Mesodermal cell (in vitro differentiated cells): Measurements from ENCODE around the gene SULT1A3. TPM values are rescaled to one million over a fixed set of nuclear protein-coding genes. Genes with fewer than 3 reads are reported as not detected.
"Not testable (repeated sequence)": the region's sequence is repeated elsewhere in the genome, so short reads cannot be mapped to it uniquely, and the experiment has no call there.

ENCODE experiments used
- H3K27ac ChIP-seq: 2 replicates; pipeline ENCODE4 v1.7.0; 2013; ENCODE audit warnings: mild to moderate bottlenecking, low read depth, low read length, moderate library complexity; ENCODE audit not compliant: severe bottlenecking
- H3K36me3 ChIP-seq: 2 replicates; pipeline ENCODE4 v1.7.1; 2013; ENCODE audit warnings: mild to moderate bottlenecking, low read length, moderate library complexity; ENCODE audit not compliant: control insufficient read depth, insufficient read depth
- H3K4me1 ChIP-seq: one replicate; pipeline ENCODE4 v1.7.1; 2013; ENCODE audit warnings: mild to moderate bottlenecking, low read length; ENCODE audit not compliant: insufficient read depth, control insufficient read depth, poor library complexity, severe bottlenecking
- H3K4me3 ChIP-seq: 2 replicates; pipeline ENCODE4 v1.7.0; 2013; ENCODE audit warnings: low read length, control low read depth, mild to moderate bottlenecking; ENCODE audit not compliant: insufficient read depth, poor library complexity, severe bottlenecking; ENCODE audit errors: extremely low read depth
- H3K9me3 ChIP-seq: 2 replicates; pipeline ENCODE4 v1.7.1; 2013; ENCODE audit warnings: mild to moderate bottlenecking, low read length, moderate library complexity; ENCODE audit not compliant: control insufficient read depth
- WGBS, 2 experiments: methylation state at CpG; one replicate each; pipeline ENCODE4 v1.1.5; 2013; ENCODE audit warnings: missing lambda C conversion rate in 2 of 2; ENCODE audit not compliant: insufficient coverage in 2 of 2; 5-methylcytosine and 5-hydroxymethylcytosine counted together
- polyA plus RNA-seq, 2 experiments: library from polyadenylated mRNA; stranded (reverse); fragments of 50-300 nt; gene quantifications; one replicate each; pipeline ENCODE4 v1.2.3, GENCODE V29; 2013

The SULT1A3 gene
- 26.6 TPM for polyA plus RNA-seq (2013, experiment 1 of 2)
- 18.2 TPM for polyA plus RNA-seq (2013, experiment 2 of 2)

DNA sequence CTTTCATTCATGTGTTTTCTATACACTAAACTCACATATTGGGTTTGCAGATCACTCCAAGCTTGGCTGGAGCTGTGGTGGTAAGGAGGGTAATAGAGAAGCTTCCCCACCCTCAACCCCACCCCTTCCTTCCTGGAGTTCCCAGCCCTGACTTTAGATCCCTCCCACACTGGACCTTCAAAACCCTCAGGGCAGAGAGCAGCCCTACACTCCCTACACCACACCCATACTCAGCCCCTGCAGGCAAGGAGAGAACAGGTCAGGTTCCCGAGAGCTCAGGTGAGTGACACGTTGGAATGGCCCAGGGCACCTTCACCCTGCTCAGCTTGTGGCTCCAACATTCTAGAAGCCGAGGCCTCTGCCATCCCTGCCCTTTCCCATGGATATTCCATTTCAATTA is at the start of gene SULT1A3:
TSS of gene SULT1A3 (plus strand) at position 207 of the 400 bp plus-strand sequence. CDS start 1,474 bp downstream, outside the sequence.
- H3K36me3 ChIP-seq, H3K9me3 ChIP-seq, H3K27ac ChIP-seq, H3K4me1 ChIP-seq, H3K4me3 ChIP-seq: not testable (repeated sequence)
- WGBS, 2 experiments = no CpG with 5 or more reads among the region's 3 CpGs

DNA sequence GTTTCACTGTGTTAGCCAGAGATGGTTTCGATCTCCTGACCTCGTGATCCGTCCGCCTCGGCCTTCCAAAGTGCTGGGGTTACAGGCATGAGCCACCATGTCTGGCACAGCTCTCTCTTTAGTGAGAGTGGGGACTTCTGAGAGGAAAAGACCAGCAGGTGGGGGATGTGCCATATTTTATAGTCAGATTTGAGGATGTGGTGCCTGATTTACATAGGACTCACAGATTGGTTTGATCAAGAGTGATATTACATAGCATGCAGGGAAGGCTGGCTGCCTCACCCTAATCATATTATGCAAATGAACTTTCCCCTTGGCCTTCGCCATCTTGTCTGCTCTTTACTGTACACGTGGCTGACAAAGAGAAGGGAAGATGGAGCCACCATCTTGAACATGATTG is 48.0 kb upstream of the SULT1A3 start:
- Histone ChIP-seq H3K9me3 (peaks cover 13% of the 10 kb centered on the region), H3K27ac (no peak overlapping the region), H3K36me3 (no peaks in the 10 kb centered on the region), H3K4me3 (no peak overlapping the region), H3K4me1 (no peaks in the 10 kb centered on the region)
- WGBS, 2 experiments = 84 to 93% methylated on average over 5 to 7 of the region's 7 CpGs

DNA sequence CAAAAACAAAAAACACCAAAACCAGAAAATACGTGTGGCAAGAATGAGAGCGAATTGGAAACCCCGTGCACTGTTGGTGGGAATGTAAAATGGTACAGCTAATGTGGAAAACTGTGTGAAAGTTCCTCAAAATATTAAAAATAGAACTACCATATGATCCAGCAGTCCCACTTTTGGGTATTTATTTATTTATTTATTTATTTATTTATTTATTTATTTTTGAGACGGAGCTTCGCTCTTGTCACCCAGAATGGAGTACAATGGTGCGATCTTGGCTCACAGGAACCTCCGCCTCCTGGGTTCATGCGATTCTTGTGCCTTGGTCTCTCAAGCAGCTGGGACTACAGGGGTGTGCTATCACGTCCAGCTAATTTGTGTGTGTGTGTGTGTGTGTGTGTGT is 46.5 kb upstream of the SULT1A3 start:
- WGBS, 2 experiments = 96 to 100% methylated on average over 2 to 5 of the region's 9 CpGs
- Histone ChIP-seq H3K9me3 (peaks cover 13% of the 10 kb centered on the region), H3K27ac (no peak overlapping the region), H3K4me3 (no peak overlapping the region), H3K36me3 (no peaks in the 10 kb centered on the region), H3K4me1 (no peaks in the 10 kb centered on the region)

DNA sequence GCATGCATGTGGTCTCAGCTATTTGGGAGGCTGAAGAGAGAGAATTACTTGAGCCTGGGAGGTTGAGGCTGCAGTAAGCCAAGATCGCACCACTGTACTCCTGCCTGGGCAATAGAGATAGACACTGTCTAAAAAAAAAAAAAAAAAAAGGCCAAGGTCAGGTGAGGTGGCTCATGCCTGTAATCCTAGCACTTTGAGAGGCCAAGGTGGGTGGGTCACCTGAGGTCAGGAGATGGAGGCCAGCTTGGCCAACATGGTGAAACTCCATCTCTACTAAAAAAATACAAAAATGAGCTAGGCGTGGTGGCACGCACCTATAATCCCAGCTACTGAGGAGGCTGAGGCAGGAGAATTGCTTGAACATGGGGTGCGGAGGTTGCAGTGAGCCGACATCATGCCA is 43.9 kb upstream of the SULT1A3 start:
- WGBS, 2 experiments = 96 to 100% methylated on average over 2 to 4 of the region's 5 CpGs
- Histone ChIP-seq H3K27ac (no peak overlapping the region), H3K4me1 (no peaks in the 10 kb centered on the region), H3K4me3 (no peak overlapping the region), H3K36me3 (no peaks in the 10 kb centered on the region), H3K9me3 (peaks cover 3% of the 10 kb centered on the region)

DNA sequence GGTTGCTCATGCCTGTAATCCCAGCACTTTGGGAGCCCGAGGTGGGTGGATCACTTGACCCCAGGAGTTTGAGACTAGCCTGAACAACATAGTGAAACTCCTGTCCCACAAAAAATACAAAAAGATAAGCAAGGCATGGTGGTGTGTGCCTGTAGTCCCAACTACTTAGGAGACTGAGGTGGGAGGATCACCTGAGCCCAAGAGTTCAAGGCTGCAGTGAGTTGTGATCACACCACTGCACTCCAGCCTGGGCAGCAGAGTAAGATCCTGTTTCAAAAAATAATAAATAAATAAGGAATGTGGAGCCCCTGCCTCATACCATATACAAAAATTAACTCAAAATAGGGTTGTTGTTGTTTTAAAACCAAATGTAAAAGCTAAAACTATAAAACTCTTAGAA is 41.8 kb upstream of the SULT1A3 start:
- H3K9me3 ChIP-seq = no peaks in the 10 kb centered on the region
- H3K4me1 ChIP-seq = no peaks in the 10 kb centered on the region
- H3K27ac ChIP-seq = no peak overlapping the region
- no peaks in the 10 kb centered on the region for H3K36me3 ChIP-seq
- 60 to 90% methylated on average over 1 of the region's 1 CpG for WGBS, 2 experiments
- H3K4me3 ChIP-seq = no peak overlapping the region

DNA sequence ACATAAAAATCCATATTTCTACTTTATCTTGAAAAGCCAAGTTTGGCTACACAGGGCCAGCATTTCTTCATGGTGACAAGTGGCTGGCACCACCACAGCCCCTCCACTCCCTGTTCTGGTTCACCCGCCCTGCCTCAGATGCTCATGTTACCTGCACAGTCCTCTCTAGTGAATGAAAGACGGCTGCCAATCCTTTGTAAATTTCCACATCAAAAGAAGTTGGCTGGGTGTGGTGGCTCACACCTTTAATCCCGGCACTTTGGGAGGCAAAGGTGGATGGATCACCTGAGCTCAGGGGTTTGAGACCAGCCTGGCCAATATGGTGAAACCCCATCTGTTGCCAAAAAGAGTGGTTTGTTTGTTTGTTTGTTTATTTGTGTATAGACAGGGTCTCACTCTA is 35.5 kb upstream of the SULT1A3 start:
- Histone ChIP-seq H3K4me1 (no peaks in the 10 kb centered on the region), H3K4me3 (no peak overlapping the region), H3K9me3 (no peaks in the 10 kb centered on the region), H3K27ac (no peak overlapping the region), H3K36me3 (no peaks in the 10 kb centered on the region)
- WGBS, 2 experiments = 64 to 77% methylated on average over 2 of the region's 3 CpGs

DNA sequence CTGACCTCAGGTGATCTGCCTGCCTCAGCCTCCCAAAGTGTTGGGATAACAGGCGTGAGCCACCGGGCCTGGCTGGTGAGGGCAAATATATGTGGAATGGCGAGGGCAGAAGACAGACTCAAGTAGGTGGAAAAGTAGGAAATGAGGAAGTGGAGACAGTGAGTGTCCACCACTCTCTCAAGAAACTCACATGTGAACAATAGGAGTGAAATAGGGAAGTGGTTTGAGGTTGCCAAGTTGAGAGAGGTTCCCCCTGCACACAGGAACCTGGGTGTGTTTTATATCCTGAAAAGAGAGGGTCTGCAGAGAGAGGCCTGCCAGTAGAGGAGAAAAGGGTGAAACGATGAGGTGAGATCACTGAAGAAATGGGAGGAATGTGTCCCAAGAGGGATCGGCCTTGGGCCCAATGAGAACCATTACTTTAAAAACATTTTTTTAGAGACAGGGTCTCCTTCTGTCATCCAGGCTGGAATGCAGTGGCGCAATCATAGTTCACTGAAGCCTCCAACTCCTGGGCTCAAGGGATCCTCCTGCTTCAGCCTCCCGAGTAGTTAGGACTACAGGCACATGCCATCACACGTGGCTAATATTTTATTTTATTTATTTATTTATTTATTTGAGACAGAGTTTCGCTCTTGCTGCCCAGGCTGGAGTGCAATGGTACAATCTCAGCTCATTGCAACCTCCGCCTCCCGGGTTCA is 32.7 kb upstream of the SULT1A3 start:
- 73 to 95% methylated on average over 3 to 4 of the region's 11 CpGs for WGBS, 2 experiments
- Histone ChIP-seq H3K27ac (no peak overlapping the region), H3K9me3 (no peaks in the 10 kb centered on the region), H3K36me3 (no peaks in the 10 kb centered on the region), H3K4me1 (no peaks in the 10 kb centered on the region), H3K4me3 (no peak overlapping the region)

DNA sequence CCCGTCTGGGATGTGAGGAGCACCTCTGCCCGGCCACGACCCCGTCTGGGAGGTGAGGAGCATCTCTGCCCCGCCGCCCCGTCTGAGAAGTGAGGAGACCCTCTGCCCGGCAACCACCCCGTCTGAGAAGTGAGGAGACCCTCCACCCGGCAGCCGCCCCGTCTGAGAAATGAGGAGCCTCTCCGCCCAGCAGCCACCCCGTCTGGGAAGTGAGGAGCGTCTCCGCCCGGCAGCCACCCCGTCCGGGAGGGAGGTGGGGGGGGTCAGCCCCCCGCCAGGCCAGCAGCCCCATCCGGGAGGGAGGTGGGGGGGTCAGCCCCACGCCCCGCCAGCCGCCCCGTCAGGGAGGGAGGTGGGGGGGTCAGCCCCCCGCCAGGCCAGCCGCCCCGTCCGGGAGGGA is 30.3 kb upstream of the SULT1A3 start:
- not testable (repeated sequence) for H3K9me3 ChIP-seq, H3K4me1 ChIP-seq, H3K4me3 ChIP-seq, H3K27ac ChIP-seq, H3K36me3 ChIP-seq
- WGBS, 2 experiments = 80% methylated on average over 3 of the region's 29 CpGs; no CpG with 5 or more reads in 1 of the 2 experiments

DNA sequence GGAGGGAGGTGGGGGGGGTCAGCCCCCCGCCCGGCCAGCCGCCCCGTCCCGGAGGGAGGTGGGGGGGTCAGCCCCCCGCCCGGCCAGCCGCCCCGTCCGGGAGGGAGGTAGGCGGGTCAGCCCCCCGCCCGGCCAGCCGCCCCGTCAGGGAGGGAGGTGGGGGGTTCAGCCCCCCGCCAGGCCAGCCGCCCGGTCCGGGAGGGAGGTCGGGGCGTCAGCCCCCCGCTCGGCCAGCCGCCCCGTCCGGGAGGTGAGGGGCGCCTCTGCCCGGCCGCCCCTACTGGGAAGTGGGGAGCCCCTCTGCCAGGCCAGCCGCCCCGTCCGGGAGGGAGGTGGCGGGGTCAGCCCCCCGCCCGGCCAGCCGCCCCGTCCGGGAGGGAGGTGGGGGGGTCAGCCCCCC is 29.6 kb upstream of the SULT1A3 start:
- not testable (repeated sequence) for H3K27ac ChIP-seq, H3K4me3 ChIP-seq, H3K36me3 ChIP-seq, H3K9me3 ChIP-seq, H3K4me1 ChIP-seq
- 92% methylated on average over 5 of the region's 38 CpGs; no CpG with 5 or more reads in 1 of the 2 experiments for WGBS, 2 experiments

DNA sequence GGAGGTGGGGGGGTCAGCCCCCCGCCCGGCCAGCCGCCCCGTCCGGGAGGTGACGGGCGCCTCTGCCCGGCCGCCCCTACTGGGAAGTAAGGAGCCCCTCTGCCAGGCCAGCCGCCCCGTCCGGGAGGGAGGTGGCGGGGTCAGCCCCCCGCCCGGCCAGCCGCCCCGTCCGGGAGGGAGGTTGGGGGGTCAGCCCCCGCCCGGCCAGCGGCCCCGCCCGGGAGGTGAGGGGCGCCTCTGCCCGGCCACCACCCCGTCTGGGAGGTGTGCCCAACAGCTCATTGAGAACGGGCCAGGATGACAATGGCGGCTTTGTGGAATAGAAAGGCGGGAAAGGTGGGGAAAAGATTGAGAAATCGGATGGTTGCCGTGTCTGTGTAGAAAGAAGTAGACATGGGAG is 28.9 kb upstream of the SULT1A3 start:
- not testable (repeated sequence) for H3K4me1 ChIP-seq, H3K27ac ChIP-seq, H3K4me3 ChIP-seq, H3K9me3 ChIP-seq, H3K36me3 ChIP-seq
- 82% methylated on average over 2 of the region's 31 CpGs; no CpG with 5 or more reads in 1 of the 2 experiments for WGBS, 2 experiments

DNA sequence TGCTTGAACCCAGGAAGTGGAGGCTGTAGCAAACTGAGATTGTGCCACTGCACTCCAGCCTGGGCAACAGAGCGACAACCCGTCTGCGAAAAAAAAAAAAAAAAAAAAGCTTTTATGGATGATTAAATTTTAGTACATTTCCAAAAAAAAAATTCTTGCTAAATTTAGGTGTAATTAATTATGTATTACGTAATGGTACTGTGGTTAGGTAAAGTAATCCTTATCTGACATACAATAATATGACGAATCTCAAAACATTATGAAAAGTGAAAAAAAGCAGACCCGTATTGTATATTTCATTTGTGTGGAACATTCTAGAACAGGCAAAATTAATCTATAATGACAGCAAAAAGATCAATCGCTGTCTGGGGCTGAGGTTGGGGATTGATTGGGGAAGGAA is 26.0 kb upstream of the SULT1A3 start:
- Histone ChIP-seq H3K4me3 (no peak overlapping the region), H3K4me1 (no peaks in the 10 kb centered on the region), H3K27ac (no peak overlapping the region), H3K9me3 (no peaks in the 10 kb centered on the region), H3K36me3 (no peaks in the 10 kb centered on the region)
- WGBS, 2 experiments = 83% methylated on average over 1 of the region's 7 CpGs; no CpG with 5 or more reads in 1 of the 2 experiments
